ENCODE data around the gene CARMIL1. TPM values are rescaled to one million over a fixed set of nuclear protein-coding genes. Genes with fewer than 3 reads are reported as not detected.

CARMIL1 gene
- total and polyA plus RNA-seq, 10 of the 15 experiments (the other 5 are each of a cell fraction or from before 2014, with no cell fraction given) = 6.4 to 18.1 (median 10.3) TPM

DNA sequence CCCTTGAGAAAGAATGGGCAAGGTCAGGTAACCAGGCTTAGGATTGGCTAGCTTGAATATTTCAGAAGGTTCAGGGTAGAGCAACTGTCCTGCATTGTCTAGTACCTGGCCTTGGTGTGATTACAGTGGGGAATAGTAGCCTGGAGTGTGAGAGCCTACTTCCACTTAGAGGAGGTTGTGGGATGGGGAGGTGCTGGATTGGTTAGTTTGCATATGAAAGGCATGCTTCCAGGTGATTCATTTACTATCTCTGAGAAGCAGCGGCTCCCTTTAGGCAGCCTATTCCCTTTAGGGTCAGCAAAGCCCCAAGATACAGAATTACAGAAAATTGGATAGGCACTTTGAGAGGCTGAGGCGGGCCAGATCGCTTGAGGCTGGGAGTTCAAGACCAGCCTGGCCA, 347.8 kb downstream of the CARMIL1 start:
- Histone ChIP-seq H3K27me3 (replicated peaks in 1 of 2; ENCODE audit: control insufficient read depth in 2 of 2, insufficient read depth in 2 of 2, low read length in 1 of 2) (no peaks in the 10 kb centered on the region), H2AFZ (ENCODE audit: control insufficient read depth, low read depth, low read length) (no peak overlapping the region), H3K4me3 (no peak overlapping the region), H3K27ac (ENCODE audit: control insufficient read depth, insufficient read depth) (no peak overlapping the region), H3K4me1 (ENCODE audit: control insufficient read depth, insufficient read depth, low read length) (no peaks in the 10 kb centered on the region), H4K20me1 (ENCODE audit: control insufficient read depth, insufficient read depth) (no peaks in the 10 kb centered on the region), H3K4me2 (ENCODE audit: control insufficient read depth, insufficient read depth) (no peak overlapping the region), H3K79me2 (ENCODE audit: control insufficient read depth, insufficient read depth, low read length) (no peaks in the 10 kb centered on the region), H3K36me3 (ENCODE audit: control insufficient read depth in 2 of 2, insufficient read depth in 2 of 2, low read length in 1 of 2) (no peaks in the 10 kb centered on the region), H3K9me3 (replicated peaks; ENCODE audit: control insufficient read depth, insufficient read depth, low read length) (no peaks in the 10 kb centered on the region), H3K9ac (ENCODE audit: control insufficient read depth, insufficient read depth, low read length) (no peak overlapping the region)
- intact Hi-C loops (cut with micrococcal nuclease; ENCODE audit: unreplicated experiment) = no loop called here
- no TSS peak for BruUV-seq (replicated peaks)
- ChIA-PET POLR2A (no interaction called here), CTCF (interaction anchor here (1.0 kb wide), 1 partner anchor 28 kb away, joined by 3 read pairs; no protein-coding TSS in a partner anchor), RAD21 (ENCODE audit: unreplicated experiment) (no interaction called here), SMC1A (ENCODE audit: uncharacterized antibody, unreplicated experiment) (no interaction called here)
- TF ChIP-seq SUZ12 (IDR thresholded peaks at IDR 0.05; ENCODE audit: unreplicated experiment) (no peak), YBX1 (IDR thresholded peaks at IDR 0.05) (no peak), ETV6 (conservative IDR thresholded peaks at IDR 0.05 in 1 of 2, IDR thresholded peaks at IDR 0.05 in 1 of 2; ENCODE audit: borderline replicate concordance in 1 of 2, low read depth in 1 of 2) (no peak), CEBPB (IDR thresholded peaks at IDR 0.05; ENCODE audit: borderline replicate concordance in 1 of 2, low read depth in 2 of 2, low read length in 2 of 2) (no peak)
- WGBS (ENCODE audit: insufficient coverage, insufficient replicate concordance, low lambda C conversion rate, missing lambda C conversion rate) = 39% methylated on average over 3 of the region's 3 CpGs
- ATAC-seq (no peak), FAIRE-seq (no peak), DNase-seq (ENCODE audit: low read depth, low spot score) (no peak)
- in situ Hi-C loops (cut with MboI) = no loop called here

DNA sequence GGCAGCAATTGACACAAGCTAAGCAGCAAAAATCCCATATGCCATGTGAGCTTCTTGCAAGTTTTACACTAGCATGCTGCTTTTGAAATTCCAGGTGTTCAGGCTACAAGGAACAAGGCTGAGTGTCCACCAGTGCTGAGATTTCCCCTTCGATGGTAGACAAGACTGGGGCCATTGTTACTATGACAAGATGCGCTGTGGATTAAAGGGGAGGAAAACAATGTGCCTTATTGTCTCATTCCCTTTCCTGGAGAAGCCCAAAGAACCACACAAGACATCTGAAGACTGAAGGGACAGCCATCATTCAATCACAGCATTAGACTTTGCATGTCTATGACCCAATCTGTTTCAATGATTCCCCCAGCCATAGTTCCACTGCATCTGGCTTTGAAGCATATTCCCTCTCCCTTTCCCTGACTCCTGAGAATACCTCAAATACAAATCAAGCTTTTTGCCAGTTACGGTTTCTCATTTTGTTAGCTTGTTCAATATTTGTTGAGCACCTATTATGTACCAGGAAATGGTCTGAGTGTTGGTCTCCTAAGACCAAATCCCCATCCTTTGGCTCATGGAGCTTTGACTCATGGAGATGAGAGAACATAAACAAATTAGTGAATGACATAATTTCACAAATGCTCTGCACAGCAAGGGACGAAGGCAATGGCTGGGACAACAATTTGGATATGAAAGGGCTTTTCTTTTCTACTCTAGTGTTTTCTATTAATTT, 349.5 kb downstream of the CARMIL1 start:
- no TSS peak for BruUV-seq (replicated peaks)
- no peak overlapping the region for H3K4me2 ChIP-seq (ENCODE audit: control insufficient read depth, insufficient read depth)
- intact Hi-C loops (cut with micrococcal nuclease; ENCODE audit: unreplicated experiment) (no loop called here), in situ Hi-C loops (cut with MboI) (no loop called here)
- no peak for ATAC-seq
- H3K27me3 ChIP-seq (replicated peaks in 1 of 2; ENCODE audit: control insufficient read depth in 2 of 2, insufficient read depth in 2 of 2, low read length in 1 of 2) = no peaks in the 10 kb centered on the region
- no peak overlapping the region for H2AFZ ChIP-seq (ENCODE audit: control insufficient read depth, low read depth, low read length)
- H3K4me3 ChIP-seq = no peak overlapping the region
- DNase-seq (ENCODE audit: low read depth, low spot score) = no peak
- no peaks in the 10 kb centered on the region for H4K20me1 ChIP-seq (ENCODE audit: control insufficient read depth, insufficient read depth)
- RAD21 ChIA-PET (ENCODE audit: unreplicated experiment) = no interaction called here
- SMC1A ChIA-PET (ENCODE audit: uncharacterized antibody, unreplicated experiment) = no interaction called here
- POLR2A ChIA-PET = no interaction called here
- no peak for FAIRE-seq
- no peak overlapping the region for H3K9ac ChIP-seq (ENCODE audit: control insufficient read depth, insufficient read depth, low read length)
- no peaks in the 10 kb centered on the region for H3K36me3 ChIP-seq (ENCODE audit: control insufficient read depth in 2 of 2, insufficient read depth in 2 of 2, low read length in 1 of 2)
- no peaks in the 10 kb centered on the region for H3K9me3 ChIP-seq (replicated peaks; ENCODE audit: control insufficient read depth, insufficient read depth, low read length)
- H3K27ac ChIP-seq (ENCODE audit: control insufficient read depth, insufficient read depth) = no peak overlapping the region
- 29% methylated on average over 4 of the region's 4 CpGs for WGBS (ENCODE audit: insufficient coverage, insufficient replicate concordance, low lambda C conversion rate, missing lambda C conversion rate)
- H3K4me1 ChIP-seq (ENCODE audit: control insufficient read depth, insufficient read depth, low read length) = no peaks in the 10 kb centered on the region
- no peaks in the 10 kb centered on the region for H3K79me2 ChIP-seq (ENCODE audit: control insufficient read depth, insufficient read depth, low read length)
- CTCF ChIA-PET = interaction anchor here (1.0 kb wide), 1 partner anchor 26 kb away, joined by 3 read pairs; no protein-coding TSS in a partner anchor
- TF ChIP-seq, protein P1, sequence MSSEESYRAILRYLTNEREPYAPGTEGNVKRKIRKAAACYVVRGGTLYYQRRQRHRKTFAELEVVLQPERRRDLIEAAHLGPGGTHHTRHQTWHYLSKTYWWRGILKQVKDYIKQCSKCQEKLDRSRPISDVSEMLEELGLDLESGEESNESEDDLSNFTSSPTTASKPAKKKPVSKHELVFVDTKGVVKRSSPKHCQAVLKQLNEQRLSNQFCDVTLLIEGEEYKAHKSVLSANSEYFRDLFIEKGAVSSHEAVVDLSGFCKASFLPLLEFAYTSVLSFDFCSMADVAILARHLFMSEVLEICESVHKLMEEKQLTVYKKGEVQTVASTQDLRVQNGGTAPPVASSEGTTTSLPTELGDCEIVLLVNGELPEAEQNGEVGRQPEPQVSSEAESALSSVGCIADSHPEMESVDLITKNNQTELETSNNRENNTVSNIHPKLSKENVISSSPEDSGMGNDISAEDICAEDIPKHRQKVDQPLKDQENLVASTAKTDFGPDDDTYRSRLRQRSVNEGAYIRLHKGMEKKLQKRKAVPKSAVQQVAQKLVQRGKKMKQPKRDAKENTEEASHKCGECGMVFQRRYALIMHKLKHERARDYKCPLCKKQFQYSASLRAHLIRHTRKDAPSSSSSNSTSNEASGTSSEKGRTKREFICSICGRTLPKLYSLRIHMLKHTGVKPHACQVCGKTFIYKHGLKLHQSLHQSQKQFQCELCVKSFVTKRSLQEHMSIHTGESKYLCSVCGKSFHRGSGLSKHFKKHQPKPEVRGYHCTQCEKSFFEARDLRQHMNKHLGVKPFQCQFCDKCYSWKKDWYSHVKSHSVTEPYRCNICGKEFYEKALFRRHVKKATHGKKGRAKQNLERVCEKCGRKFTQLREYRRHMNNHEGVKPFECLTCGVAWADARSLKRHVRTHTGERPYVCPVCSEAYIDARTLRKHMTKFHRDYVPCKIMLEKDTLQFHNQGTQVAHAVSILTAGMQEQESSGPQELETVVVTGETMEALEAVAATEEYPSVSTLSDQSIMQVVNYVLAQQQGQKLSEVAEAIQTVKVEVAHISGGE (CRISPR knock-in tag; IDR thresholded peaks at IDR 0.05) = no peak
- TF ChIP-seq SMC3 (IDR thresholded peaks at IDR 0.05; ENCODE audit: borderline replicate concordance, low read length) = no peak
- TF ChIP-seq EED (IDR thresholded peaks at IDR 0.05; ENCODE audit: low read depth) = no peak
- TF ChIP-seq SP1 (IDR thresholded peaks at IDR 0.05; ENCODE audit: low read depth, low read length) = no peak
- TF ChIP-seq, protein P2, sequence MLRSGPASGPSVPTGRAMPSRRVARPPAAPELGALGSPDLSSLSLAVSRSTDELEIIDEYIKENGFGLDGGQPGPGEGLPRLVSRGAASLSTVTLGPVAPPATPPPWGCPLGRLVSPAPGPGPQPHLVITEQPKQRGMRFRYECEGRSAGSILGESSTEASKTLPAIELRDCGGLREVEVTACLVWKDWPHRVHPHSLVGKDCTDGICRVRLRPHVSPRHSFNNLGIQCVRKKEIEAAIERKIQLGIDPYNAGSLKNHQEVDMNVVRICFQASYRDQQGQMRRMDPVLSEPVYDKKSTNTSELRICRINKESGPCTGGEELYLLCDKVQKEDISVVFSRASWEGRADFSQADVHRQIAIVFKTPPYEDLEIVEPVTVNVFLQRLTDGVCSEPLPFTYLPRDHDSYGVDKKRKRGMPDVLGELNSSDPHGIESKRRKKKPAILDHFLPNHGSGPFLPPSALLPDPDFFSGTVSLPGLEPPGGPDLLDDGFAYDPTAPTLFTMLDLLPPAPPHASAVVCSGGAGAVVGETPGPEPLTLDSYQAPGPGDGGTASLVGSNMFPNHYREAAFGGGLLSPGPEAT (IDR thresholded peaks at IDR 0.05; ENCODE audit: low read depth) = no peak
- no peak for TF ChIP-seq NR2C2 (IDR thresholded peaks at IDR 0.05; ENCODE audit: borderline replicate concordance, control insufficient read depth, insufficient read length, low read depth)
- TF ChIP-seq ZNF207 (IDR thresholded peaks at IDR 0.05; ENCODE audit: borderline replicate concordance) = no peak
- TF ChIP-seq MEF2A (IDR thresholded peaks at IDR 0.05; ENCODE audit: insufficient read depth, low read depth, low read length) = no peak
